Activated naive CD4-positive, alpha-beta T cell treated with anti-CD3 and anti-CD28 coated beads, Interleukin-2, amount 10 ng/mL, durations not matched to agents 7 days and 5 days (primary cell): ENCODE results near the gene DOCK2.
"Not testable (repeated sequence)": the region's sequence is repeated elsewhere in the genome, so short reads cannot be mapped to it uniquely, and the experiment has no call there.

Experiments
- CTCF ChIA-PET: fragments of 350-600 bp; sonication (Branson Sonifier 250); formaldehyde crosslinking; loops from one replicate; lab custom pipeline; 2021; ENCODE audit warnings: antibody characterized with exemption; lab: Charles Lee
- DNase-seq: peaks from one replicate; pipeline ENCODE4 v3.0.0-alpha.2; 2020
- H3K27ac Mint-ChIP-seq: one replicate; pipeline ENCODE4 v1.8.0; 2021; ENCODE audit warnings: mild to moderate bottlenecking, moderate library complexity, mixed read lengths
- H3K27me3 Mint-ChIP-seq: one replicate; pipeline ENCODE4 v1.8.0; 2021; ENCODE audit warnings: mild to moderate bottlenecking, mixed read lengths
- H3K36me3 Mint-ChIP-seq: one replicate; pipeline ENCODE4 v1.8.0; 2021; ENCODE audit warnings: mixed read lengths
- H3K4me1 Mint-ChIP-seq: one replicate; pipeline ENCODE4 v1.8.0; 2021; ENCODE audit warnings: mixed read lengths
- H3K4me3 Mint-ChIP-seq: one replicate; pipeline ENCODE4 v1.8.0; 2021; ENCODE audit warnings: mild to moderate bottlenecking, moderate library complexity, mixed read lengths
- H3K9me3 Mint-ChIP-seq: one replicate; pipeline ENCODE4 v1.8.0; 2021; ENCODE audit warnings: mixed read lengths

The DOCK2 gene

GRCh38 chr5:169798438-169798837 is 161.4 kb downstream of the DOCK2 start:
- H3K27me3 Mint-ChIP-seq: no peaks in the 10 kb centered on the region
- CTCF ChIA-PET: no interaction called here
- no peak for DNase-seq
- no peak overlapping the region for H3K27ac Mint-ChIP-seq
- no peaks in the 10 kb centered on the region for H3K9me3 Mint-ChIP-seq
- H3K36me3 Mint-ChIP-seq: peaks cover 49% of the 10 kb centered on the region
- no peak overlapping the region for H3K4me3 Mint-ChIP-seq
- peaks cover under 1% of the 10 kb centered on the region for H3K4me1 Mint-ChIP-seq

DNA sequence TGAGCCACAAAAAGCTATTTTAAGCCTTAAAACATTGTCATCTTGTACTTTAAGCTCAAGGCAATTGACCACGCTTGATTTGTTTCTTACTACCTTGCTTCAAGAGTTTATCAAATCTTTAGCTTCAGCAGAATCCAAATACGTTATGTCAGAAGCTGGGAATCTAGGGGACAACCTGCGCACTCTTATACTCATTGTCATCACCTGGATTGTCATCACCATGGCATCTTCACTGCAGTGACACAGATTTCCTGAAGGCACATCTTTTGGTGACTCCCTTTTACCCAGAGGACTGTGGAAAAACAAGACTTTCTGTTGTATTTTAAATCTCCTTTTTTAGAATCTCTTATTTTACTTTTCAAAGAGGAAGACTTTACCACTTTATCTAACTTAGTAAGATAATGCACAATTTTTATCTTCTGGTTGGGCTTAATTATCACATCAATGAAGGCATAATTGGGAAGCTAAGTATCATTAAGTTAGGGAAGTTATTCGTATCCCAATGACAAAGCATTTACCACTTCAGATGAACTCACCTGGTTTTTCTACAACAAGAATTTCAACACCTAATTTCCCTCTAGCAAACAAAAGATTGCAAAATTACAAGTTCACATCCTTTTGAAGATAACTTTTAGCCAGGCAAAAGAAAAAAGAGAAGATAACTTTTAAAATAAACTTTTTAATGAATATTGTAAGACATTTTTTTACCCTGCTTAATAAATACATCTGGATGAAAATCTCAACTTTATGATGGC is 162.0 kb downstream of the DOCK2 start:
- Mint-ChIP-seq H3K4me1 (peaks cover 4% of the 10 kb centered on the region), H3K27me3 (no peaks in the 10 kb centered on the region), H3K9me3 (no peaks in the 10 kb centered on the region), H3K4me3 (no peak overlapping the region), H3K27ac (no peak overlapping the region), H3K36me3 (peaks cover 51% of the 10 kb centered on the region)
- CTCF ChIA-PET: no interaction called here
- no peak for DNase-seq

GRCh38 chr5:169801324-169801777 is 164.3 kb downstream of the DOCK2 start:
- Mint-ChIP-seq H3K27me3 (no peaks in the 10 kb centered on the region), H3K27ac (peak overlapping the region; percentile 50), H3K9me3 (no peaks in the 10 kb centered on the region), H3K36me3 (peaks cover 56% of the 10 kb centered on the region), H3K4me3 (no peak overlapping the region), H3K4me1 (peaks cover 21% of the 10 kb centered on the region)
- no peak for DNase-seq
- CTCF ChIA-PET: no interaction called here

DNA sequence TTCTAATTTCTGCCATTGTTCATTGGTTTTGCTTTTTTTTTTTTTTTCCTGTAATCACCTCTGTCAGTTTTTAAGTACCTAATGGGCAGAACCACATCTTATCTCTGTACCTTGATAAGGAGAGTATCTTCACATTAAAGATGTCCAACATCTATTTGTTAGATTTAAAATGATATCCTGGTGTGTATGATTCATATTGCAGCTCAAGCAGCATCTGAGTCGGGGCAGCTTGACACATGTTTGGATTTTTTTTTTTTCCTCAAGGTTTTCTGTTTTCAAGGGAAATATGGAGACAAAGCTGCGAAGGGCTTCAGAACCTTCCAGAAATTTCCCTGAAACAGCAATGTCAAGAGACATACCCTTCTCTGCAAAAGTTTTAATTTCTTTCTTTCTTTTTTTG is 164.7 kb downstream of the DOCK2 start:
- H3K9me3 Mint-ChIP-seq: no peaks in the 10 kb centered on the region
- DNase-seq: no peak
- peaks cover 54% of the 10 kb centered on the region for H3K36me3 Mint-ChIP-seq
- no peak overlapping the region for H3K4me3 Mint-ChIP-seq
- no peaks in the 10 kb centered on the region for H3K27me3 Mint-ChIP-seq
- CTCF ChIA-PET: no interaction called here
- H3K4me1 Mint-ChIP-seq: peaks cover 23% of the 10 kb centered on the region
- H3K27ac Mint-ChIP-seq: peak overlapping the region; percentile 50

- CTCF ChIA-PET: no interaction called here
- no peak for DNase-seq
- peak overlapping the region; percentile 77 for H3K27ac Mint-ChIP-seq
- no peaks in the 10 kb centered on the region for H3K9me3 Mint-ChIP-seq
- H3K4me1 Mint-ChIP-seq: peaks cover 23% of the 10 kb centered on the region
- H3K27me3 Mint-ChIP-seq: no peaks in the 10 kb centered on the region
- no peak overlapping the region for H3K4me3 Mint-ChIP-seq
- H3K36me3 Mint-ChIP-seq: peaks cover 56% of the 10 kb centered on the region
Measured at GRCh38 chr5:169803077-169803981, 166.3 kb downstream of the DOCK2 start.

DNA sequence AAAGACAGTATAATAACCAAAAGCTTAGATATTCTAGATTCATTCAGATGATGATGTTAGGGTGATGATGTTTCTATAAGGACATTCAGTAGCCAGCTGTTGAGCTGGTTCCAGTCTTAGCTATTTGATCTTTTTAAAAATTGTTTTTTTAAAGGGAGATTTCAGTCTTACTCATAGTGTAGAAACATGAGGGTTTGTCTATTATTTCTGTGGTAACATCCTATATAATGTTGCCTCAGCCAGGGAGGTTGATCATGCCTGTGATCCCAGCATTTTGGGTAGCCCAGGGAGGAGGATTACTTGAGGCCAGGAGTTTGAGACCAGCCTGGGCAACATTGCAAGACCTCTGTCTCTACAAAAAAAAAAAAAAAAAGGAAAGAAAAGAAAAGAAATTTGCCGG is 167.8 kb downstream of the DOCK2 start:
- no peaks in the 10 kb centered on the region for H3K27me3 Mint-ChIP-seq
- H3K27ac Mint-ChIP-seq: peak overlapping the region; percentile 60
- peaks cover 55% of the 10 kb centered on the region for H3K36me3 Mint-ChIP-seq
- CTCF ChIA-PET: no interaction called here
- no peak for DNase-seq
- H3K4me3 Mint-ChIP-seq: no peak overlapping the region
- H3K9me3 Mint-ChIP-seq: no peaks in the 10 kb centered on the region
- peaks cover 23% of the 10 kb centered on the region for H3K4me1 Mint-ChIP-seq

GRCh38 chr5:169805527-169805934 is 168.5 kb downstream of the DOCK2 start:
- DNase-seq: no peak
- CTCF ChIA-PET: no interaction called here
- H3K4me3 Mint-ChIP-seq: no peak overlapping the region
- no peaks in the 10 kb centered on the region for H3K9me3 Mint-ChIP-seq
- H3K27me3 Mint-ChIP-seq: no peaks in the 10 kb centered on the region
- H3K4me1 Mint-ChIP-seq: peaks cover 23% of the 10 kb centered on the region
- peak overlapping the region; percentile 64 for H3K27ac Mint-ChIP-seq
- H3K36me3 Mint-ChIP-seq: peaks cover 57% of the 10 kb centered on the region

- peaks cover 55% of the 10 kb centered on the region for H3K36me3 Mint-ChIP-seq
- H3K9me3 Mint-ChIP-seq: no peaks in the 10 kb centered on the region
- peak overlapping the region; percentile 64 for H3K27ac Mint-ChIP-seq
- no peaks in the 10 kb centered on the region for H3K27me3 Mint-ChIP-seq
- no peak overlapping the region for H3K4me3 Mint-ChIP-seq
- peaks cover 23% of the 10 kb centered on the region for H3K4me1 Mint-ChIP-seq
- CTCF ChIA-PET: no interaction called here
- DNase-seq: no peak
Measured at GRCh38 chr5:169805937-169806700, 169.0 kb downstream of the DOCK2 start.

- peaks cover 23% of the 10 kb centered on the region for H3K4me1 Mint-ChIP-seq
- H3K27ac Mint-ChIP-seq: no peak overlapping the region
Measured at GRCh38 chr5:169808118-169808581, 171.1 kb downstream of the DOCK2 start.

GRCh38 chr5:169808880-169809279 is 171.8 kb downstream of the DOCK2 start:
- H3K9me3 Mint-ChIP-seq, H3K27ac Mint-ChIP-seq, CTCF ChIA-PET, H3K4me3 Mint-ChIP-seq, DNase-seq, H3K27me3 Mint-ChIP-seq: not testable (repeated sequence)
- peaks cover 19% of the 10 kb centered on the region for H3K4me1 Mint-ChIP-seq
- H3K36me3 Mint-ChIP-seq: peaks cover 59% of the 10 kb centered on the region

More at GRCh38 chr5:169808118-169808581, 171.1 kb downstream of the DOCK2 start:
- Mint-ChIP-seq H3K9me3 (no peaks in the 10 kb centered on the region), H3K27me3 (no peaks in the 10 kb centered on the region), H3K4me3 (no peak overlapping the region), H3K36me3 (peaks cover 59% of the 10 kb centered on the region)
- CTCF ChIA-PET: no interaction called here
- DNase-seq: no peak

DNA sequence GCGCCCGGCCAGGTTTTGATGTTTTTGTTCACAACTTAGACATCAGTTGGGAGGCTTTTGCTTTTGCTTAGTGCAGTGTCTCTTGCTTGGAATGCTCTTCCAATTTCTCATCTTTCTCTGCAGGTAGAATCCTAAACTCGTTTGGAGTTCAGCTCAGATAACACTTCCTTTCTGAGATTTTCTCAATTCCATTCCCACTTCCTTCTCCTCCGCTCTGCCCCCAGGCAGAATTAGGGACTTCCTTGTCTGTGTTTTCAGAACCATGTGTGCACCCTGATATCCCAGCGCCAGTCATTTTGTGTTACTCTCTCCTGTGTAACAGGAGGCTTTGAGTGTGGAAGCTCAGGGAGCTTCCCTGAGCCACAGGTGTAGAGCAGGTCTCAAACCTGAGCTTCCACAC is 172.2 kb downstream of the DOCK2 start:
- DNase-seq: no peak
- H3K4me3 Mint-ChIP-seq: no peak overlapping the region
- peaks cover 19% of the 10 kb centered on the region for H3K4me1 Mint-ChIP-seq
- CTCF ChIA-PET: no interaction called here
- peaks cover 60% of the 10 kb centered on the region for H3K36me3 Mint-ChIP-seq
- H3K27ac Mint-ChIP-seq: peak overlapping the region; percentile 4
- no peaks in the 10 kb centered on the region for H3K9me3 Mint-ChIP-seq
- no peaks in the 10 kb centered on the region for H3K27me3 Mint-ChIP-seq

- CTCF ChIA-PET: no interaction called here
- H3K4me3 Mint-ChIP-seq: no peak overlapping the region
- no peaks in the 10 kb centered on the region for H3K9me3 Mint-ChIP-seq
- no peaks in the 10 kb centered on the region for H3K27me3 Mint-ChIP-seq
- peaks cover 7% of the 10 kb centered on the region for H3K4me1 Mint-ChIP-seq
- no peak overlapping the region for H3K27ac Mint-ChIP-seq
- H3K36me3 Mint-ChIP-seq: peaks cover 52% of the 10 kb centered on the region
- DNase-seq: no peak
Measured at GRCh38 chr5:169810524-169810923, 173.4 kb downstream of the DOCK2 start.

DNA sequence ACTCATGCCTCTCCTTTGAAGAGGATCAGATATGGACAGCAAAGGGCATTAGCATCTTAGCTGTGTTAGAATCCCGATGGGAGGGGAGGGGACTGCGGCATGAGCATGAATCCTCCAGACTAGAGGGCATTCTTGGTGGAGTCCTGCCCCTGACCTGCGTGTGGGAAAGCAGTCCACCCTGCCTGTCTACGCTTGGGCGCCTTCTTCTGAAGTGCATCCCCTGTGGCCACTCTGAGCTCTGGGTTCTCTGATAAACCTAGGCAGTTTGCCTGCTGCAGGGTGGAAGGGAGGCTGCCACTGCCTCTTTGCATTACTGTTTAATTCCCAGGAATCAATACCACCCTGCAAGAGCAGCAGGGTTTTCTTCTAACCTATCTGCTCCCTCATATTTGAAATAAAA is 173.9 kb downstream of the DOCK2 start:
- Mint-ChIP-seq H3K27ac (no peak overlapping the region), H3K4me1 (peaks cover 2% of the 10 kb centered on the region), H3K9me3 (no peaks in the 10 kb centered on the region), H3K27me3 (no peaks in the 10 kb centered on the region), H3K4me3 (no peak overlapping the region), H3K36me3 (peaks cover 52% of the 10 kb centered on the region)
- CTCF ChIA-PET: no interaction called here
- DNase-seq: no peak

DNA sequence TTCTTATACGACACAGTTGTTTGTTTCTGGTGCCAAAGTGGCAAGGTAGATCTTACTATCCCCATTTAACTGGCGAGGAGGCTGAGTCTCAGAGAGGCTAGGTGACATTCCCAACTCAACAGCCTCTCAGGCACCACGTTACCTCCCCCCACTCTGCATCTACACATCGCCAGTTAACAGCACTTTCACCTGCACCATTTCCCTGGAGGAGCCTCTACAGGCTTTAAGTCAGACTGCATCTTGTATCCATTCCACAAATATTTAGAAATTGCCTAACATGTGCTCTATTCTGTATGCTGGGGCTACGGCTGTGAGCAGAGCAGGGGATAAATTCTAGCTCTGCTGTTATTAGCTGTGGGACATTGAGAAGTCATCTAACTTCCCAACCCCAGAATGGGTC is 174.6 kb downstream of the DOCK2 start:
- Mint-ChIP-seq H3K9me3 (no peaks in the 10 kb centered on the region), H3K27ac (no peak overlapping the region), H3K4me1 (no peaks in the 10 kb centered on the region), H3K4me3 (no peak overlapping the region), H3K36me3 (peaks cover 55% of the 10 kb centered on the region), H3K27me3 (no peaks in the 10 kb centered on the region)
- CTCF ChIA-PET: no interaction called here
- no peak for DNase-seq
